ENCODE results near the gene TRIM31. TPM values are rescaled to one million over a fixed set of nuclear protein-coding genes. Genes with fewer than 3 reads are reported as not detected.

The TRIM31 gene
- not detected for total RNA-seq

- H3K27me3 ChIP-seq, result peaks cover 0 to 19% of the 10 kb centered on the region in 2 donors
- DNase-seq, result no peak
- no peaks in the 10 kb centered on the region for H3K9me3 ChIP-seq
- no peaks in the 10 kb centered on the region for H3K4me1 ChIP-seq
- H3K36me3 ChIP-seq, result no peaks in the 10 kb centered on the region
- no peak within 1 kb of the TSS for H3K27ac ChIP-seq
- TF ChIP-seq POLR2A (IDR thresholded peaks at IDR 0.05) (no peak), CTCF (IDR thresholded peaks at IDR 0.05) (no peak)
- intact Hi-C loops (cut with DNase I; ENCODE audit: low total_unique reads), result no loop called here
- H3K4me3 ChIP-seq, result no peak within 1 kb of the TSS
Observed at GRCh38 chr6:30113003-30113759, at the start of gene TRIM31. Gene TRIM31 (minus strand): TSS chr6:30113090. CDS start chr6:30112805, 285 bp downstream.

GRCh38 chr6:30162265-30163089 is 49.6 kb upstream of the TRIM31 start:
- Histone ChIP-seq H3K27ac (no peak overlapping the region), H3K27me3 (peaks cover 0 to 4% of the 10 kb centered on the region in 2 donors), H3K4me1 (no peaks in the 10 kb centered on the region), H3K9me3 (no peaks in the 10 kb centered on the region), H3K36me3 (no peaks in the 10 kb centered on the region), H3K4me3 (no peak overlapping the region)
- intact Hi-C loops (cut with DNase I; ENCODE audit: low total_unique reads), result no loop called here
- TF ChIP-seq CTCF (IDR thresholded peaks at IDR 0.05) (no peak), POLR2A (IDR thresholded peaks at IDR 0.05) (no peak)
- DNase-seq, result no peak

GRCh38 chr6:30160785-30161531 is 48.1 kb upstream of the TRIM31 start, which contains the start of gene TRIM10:
Gene TRIM10 (minus strand): TSS chr6:30161211. CDS start chr6:30160858, 353 bp downstream.
- Histone ChIP-seq H3K36me3 (no peaks in the 10 kb centered on the region), H3K27ac (no peak within 1 kb of the TSS), H3K27me3 (peaks cover 0 to 4% of the 10 kb centered on the region in 2 donors), H3K4me1 (no peaks in the 10 kb centered on the region), H3K9me3 (no peaks in the 10 kb centered on the region), H3K4me3 (no peak within 1 kb of the TSS)
- intact Hi-C loops (cut with DNase I; ENCODE audit: low total_unique reads), result no loop called here
- TF ChIP-seq POLR2A (IDR thresholded peaks at IDR 0.05) (no peak), CTCF (IDR thresholded peaks at IDR 0.05) (no peak)
- DNase-seq, result no peak

GRCh38 chr6:30160008-30160784 is 47.3 kb upstream of the TRIM31 start:
- no peak for DNase-seq
- Histone ChIP-seq H3K4me3 (no peak overlapping the region), H3K36me3 (no peaks in the 10 kb centered on the region), H3K9me3 (no peaks in the 10 kb centered on the region), H3K4me1 (no peaks in the 10 kb centered on the region), H3K27me3 (peaks cover 0 to 4% of the 10 kb centered on the region in 2 donors), H3K27ac (no peak overlapping the region)
- TF ChIP-seq CTCF (IDR thresholded peaks at IDR 0.05) (no peak), POLR2A (IDR thresholded peaks at IDR 0.05) (no peak)
- intact Hi-C loops (cut with DNase I; ENCODE audit: low total_unique reads), result no loop called here

All from uterus (tissue), 4 donors.